NCI-H748 treated with DMSO at 0.1 percent for 48 hours (cell line): ENCODE results near the gene RPP40.
"Not testable (repeated sequence)": the region's sequence is repeated elsewhere in the genome, so short reads cannot be mapped to it uniquely, and the experiment has no call there.

Source experiments
- DNase-seq: peaks from one replicate; lab custom pipeline; 2025; lab: John Stamatoyannopoulos, UW

The RPP40 gene

DNA sequence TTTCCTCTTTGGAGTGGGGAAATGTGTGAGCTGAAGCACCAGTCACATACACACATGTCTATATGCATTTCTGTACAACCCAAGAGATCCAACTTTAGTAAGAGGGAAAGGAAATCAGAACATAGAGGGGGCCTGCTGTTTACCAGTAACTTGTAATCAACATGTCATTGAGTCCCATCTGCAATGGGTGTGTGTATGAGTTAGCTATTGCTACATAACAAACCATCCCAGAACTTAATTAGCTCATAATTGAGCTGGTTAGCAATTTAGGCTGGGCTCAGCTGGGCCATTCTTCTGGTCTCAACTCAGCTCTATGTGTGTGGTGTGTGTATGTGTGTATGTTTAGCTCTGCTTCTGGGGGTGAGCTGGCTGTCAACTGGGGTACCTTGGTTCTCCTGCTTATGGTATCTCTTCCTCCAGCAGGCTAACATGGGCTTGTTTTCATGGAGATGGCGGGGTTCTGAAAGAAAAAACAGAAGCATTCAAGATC lies 10.3 kb upstream of the RPP40 start:
- DNase-seq, result no peak

DNA sequence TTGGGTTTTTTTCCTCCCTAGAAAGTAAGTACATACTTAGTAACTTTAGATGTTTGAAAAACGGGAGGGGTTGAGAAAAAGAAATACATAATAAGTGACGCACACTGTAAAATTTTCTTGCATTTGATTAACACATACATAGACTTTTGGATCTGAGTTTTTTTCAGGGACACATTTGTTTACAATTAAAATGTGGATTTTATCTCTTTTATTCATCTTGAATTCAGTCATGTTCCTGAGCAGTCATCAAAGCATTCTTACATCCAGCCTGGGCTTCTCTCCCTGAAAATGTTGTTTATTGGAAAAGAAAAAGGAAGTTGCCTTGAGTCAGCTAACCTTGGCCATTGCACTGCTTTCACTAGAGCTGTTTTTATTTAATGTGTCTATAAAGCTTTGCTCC lies 8.7 kb upstream of the RPP40 start:
- no peak for DNase-seq

- no peak for DNase-seq
Measured at GRCh38 chr6:5011346-5011745, 7.5 kb upstream of the RPP40 start.

GRCh38 chr6:5007531-5007930 lies 3.7 kb upstream of the RPP40 start:
- no peak for DNase-seq

DNA sequence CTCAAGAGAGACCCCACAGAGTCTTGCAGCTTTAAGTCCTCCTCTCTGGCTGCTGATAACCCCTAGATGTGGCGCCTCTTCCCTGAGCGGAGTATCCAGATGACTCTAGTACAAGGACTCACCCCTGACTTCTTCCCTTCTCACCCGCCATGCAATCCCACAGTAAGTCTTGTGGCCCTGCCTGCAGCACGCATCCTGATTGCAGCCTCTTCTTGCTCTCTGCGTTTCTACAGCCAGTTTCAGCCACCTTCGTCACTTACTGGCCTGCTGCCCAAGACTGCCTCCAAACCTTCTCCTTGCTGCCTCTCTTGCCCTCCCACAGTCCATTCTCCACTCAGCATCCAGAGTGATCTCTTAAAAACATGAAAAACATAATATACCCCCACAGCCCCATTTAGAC lies 2.4 kb upstream of the RPP40 start:
- DNase-seq, result no peak

GRCh38 chr6:5005038-5005433 lies 1.2 kb upstream of the RPP40 start:
- not testable (repeated sequence) for DNase-seq

DNA sequence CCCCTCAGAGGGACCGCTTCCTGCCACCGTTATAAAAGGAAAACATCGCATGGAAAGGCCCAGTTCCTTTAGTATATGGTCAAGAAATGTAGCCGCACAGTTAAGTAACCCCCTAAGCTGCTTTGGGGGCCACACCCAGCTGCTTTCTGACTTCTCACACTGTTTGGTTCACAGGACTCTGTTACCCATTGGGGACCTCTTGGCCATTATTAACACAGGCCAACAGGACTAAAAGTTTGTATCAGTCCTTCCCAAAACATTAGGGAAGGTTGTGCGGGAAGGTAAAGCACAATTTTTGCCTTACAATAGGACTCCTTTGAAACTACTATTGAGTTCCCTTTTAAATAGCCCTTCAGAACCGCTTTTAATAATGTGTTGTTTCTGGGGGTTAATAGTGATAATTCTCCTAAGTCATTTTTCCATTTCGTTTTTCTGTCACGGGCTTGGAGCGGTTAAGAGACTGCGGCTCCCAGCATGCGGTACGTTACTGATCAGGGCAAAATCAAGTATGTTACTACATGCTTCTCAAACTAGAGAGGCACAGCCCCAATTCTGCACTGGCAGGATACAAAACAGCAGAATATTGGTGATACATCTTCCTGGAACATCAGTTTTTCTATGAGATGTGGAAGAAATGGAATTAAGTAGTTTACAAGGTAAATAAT lies 668 bp upstream of the RPP40 start:
- no peak for DNase-seq

- DNase-seq, result no peak
Measured at GRCh38 chr6:4999586-4999985, 4.3 kb downstream of the RPP40 start.

GRCh38 chr6:4997862-4998261 lies 6.0 kb downstream of the RPP40 start:
- no peak for DNase-seq

- no peak for DNase-seq
Measured at GRCh38 chr6:4994741-4995140, 9.1 kb downstream of the RPP40 start.

DNA sequence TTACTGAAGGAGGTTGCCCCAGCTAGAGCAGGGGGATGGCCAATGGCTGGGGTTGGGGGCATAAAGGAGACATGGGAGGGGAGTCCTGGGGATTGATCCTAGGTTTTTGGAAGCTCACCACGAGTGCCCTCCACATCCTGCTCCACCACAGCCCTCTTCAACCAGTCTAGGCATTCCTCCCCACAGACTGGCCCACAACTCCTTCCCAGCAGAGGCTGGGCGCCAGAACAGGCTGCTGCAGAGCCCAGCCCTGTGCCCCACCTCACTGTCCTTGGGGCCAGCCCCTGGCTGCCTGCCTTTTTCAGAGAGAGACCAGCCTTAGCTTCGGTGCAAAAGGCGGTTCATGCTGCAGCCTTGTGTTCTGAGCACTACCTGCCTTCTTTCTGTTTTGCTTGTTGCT lies 16.4 kb downstream of the RPP40 start:
- no peak for DNase-seq

DNA sequence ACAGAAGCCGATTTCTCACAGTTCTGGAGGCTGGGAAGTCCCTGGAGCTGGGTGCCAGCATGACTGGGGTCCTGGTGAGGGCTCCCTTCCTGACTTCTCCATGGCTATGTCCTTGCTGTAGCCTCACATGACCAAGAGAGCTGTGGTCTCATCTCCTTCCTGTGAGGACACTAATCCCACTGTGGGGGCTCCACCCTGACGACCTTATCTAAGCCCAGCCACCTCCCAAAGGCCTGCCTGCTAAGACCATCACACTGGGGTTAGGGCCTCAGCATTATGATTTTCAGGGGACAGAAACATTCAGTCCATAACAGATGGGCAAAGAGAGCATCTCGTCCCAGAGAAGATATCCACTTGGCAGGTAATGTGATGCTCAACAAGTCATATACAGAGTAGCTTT lies 16.8 kb downstream of the RPP40 start:
- DNase-seq, result no peak

DNA sequence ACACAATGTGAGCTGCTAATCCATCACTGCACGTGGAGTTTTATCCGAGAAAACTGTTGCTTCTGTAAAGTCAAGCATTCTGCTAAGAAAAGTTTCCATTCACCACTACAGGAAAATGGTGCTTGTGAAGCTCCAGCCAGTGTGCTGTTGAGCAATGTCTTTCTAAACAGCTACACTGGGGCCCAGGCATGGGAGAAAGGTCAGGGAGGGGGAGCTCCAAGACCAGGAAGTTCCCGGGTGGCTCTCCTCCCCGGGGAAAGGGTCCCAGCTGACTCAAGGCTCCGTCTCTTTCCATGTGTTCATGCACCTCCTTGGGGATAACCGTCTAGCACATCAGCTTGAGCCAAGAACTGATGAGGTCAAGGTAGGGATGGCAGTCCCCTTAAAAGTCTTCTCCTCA lies 20.5 kb downstream of the RPP40 start:
- DNase-seq, result no peak

DNA sequence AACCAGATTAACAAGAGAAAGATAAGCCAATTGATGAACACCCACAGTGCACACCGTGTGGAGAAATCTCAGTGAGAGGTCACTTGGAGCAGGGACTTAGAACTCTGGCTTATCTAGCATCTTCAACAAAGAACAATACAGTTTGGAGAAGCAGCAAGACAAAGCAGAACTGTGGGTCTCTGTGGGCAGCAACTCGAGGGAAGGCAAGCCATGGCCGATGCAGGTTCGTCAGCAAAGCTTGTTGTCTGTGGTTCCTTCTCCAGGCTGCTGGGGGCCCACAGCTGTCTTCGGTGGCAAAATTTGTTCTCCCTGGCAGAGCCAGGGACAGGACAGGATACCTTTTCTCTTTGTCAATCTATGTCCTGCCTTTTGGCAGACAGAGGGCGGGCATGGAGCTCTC lies 22.1 kb downstream of the RPP40 start:
- no peak for DNase-seq

GRCh38 chr6:4979426-4979825 lies 24.4 kb downstream of the RPP40 start:
- no peak for DNase-seq

- no peak for DNase-seq
Measured at GRCh38 chr6:4977468-4977867, 26.4 kb downstream of the RPP40 start.

- no peak for DNase-seq
Measured at GRCh38 chr6:4975506-4975905, 28.3 kb downstream of the RPP40 start.

DNA sequence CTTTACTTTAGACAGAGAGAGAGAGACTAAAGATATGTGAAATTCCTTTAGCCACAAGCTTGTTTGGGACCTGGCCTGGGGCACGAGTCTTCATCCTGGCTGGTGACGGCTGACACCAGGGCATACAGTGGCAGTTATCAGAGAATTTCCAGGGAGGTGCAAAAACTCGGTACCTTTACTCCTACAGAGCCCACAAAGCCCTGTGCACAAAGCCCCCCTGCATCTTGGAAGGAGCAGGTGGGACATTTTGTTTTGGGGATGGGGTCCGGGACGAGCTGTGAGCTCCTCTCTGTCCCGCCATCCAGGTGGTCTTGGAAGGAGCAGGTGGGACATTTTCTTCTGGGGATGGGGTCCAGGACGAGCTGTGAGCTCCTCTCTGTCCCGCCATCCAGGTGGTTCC lies 28.9 kb downstream of the RPP40 start:
- no peak for DNase-seq

DNA sequence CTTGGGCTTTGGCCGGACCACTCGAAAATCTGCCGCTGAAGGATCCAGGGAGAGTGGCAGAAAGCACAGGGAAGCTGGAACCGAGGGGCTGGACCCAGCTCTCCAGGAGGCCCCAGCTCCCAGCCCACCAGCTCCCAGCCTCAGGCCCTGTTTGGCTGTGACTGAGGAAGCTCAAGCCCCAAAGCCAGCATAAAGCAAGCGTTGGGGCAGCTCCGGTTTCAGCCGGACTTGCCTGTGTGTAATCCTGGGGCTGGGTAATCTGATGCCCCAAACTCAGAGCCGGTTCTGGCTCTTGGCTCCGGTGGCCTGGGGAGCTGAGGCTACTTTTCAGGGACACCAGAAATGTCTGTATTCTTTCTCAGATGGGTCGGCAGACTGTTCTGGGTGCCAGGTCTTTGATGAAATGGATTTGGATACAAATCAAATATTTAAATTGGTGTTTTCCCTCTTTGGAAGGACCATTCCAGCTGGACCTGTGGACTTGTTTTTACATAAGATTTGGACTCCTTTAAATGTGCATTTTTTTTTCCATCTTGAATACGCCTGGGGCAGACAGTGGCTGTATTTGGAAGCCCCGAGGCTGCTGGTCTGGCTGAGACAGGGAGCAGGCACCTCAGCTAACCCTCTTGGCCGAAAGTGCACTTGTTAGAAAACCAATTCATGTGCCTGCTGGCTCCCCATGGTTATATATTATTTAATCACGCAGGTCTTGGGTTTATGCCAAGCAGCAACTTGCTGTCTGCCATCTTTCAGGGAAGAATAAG lies 29.7 kb downstream of the RPP40 start:
- DNase-seq, result peak; percentile 30

DNA sequence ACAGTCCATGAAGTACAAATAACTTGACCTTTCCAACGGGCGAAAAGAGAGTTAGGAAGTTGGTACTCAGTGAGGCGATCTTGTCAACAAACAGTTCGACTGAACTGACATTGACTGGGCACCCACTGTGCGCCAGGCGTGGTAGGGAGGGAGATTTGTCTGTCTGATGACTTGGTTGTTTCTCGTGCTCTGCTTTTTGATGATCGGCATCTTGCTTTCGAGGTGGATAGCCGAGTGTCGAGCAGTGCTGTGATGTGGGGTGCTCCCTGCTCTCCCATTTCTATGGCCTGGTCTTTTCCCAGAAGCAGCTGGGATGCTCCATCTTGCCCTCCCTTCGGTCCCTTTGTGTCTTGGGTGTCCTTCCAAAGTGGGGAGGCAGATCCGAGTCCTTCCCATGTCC lies 30.4 kb downstream of the RPP40 start:
- no peak for DNase-seq

GRCh38 chr6:4972438-4972837 lies 31.4 kb downstream of the RPP40 start:
- DNase-seq, result no peak

- no peak for DNase-seq
Measured at GRCh38 chr6:4971851-4972250, 32.0 kb downstream of the RPP40 start.

GRCh38 chr6:4970739-4971395 lies 33.0 kb downstream of the RPP40 start:
- no peak for DNase-seq
